IMR-90 (cell line): ENCODE results near the gene FOXP1. TPM values are rescaled to one million over a fixed set of nuclear protein-coding genes. Genes with fewer than 3 reads are reported as not detected.
A peak's percentile ranks its signal among the peaks of the same experiment; 100 is the strongest.

Experiments used
- ATAC-seq: fragments of 200-7000 bp; cut with Tn5 transposase; 2 replicates; pipeline ENCODE4 v1.9.1; 2020; ENCODE audit warnings: low read depth, mild to moderate bottlenecking, moderate library complexity
- BruUV-seq: library from RNA; stranded (reverse); fragments of 400-500 nt; replicated peaks from 2 replicates; lab custom pipeline; 2021; lab: Mats Ljungman, UMichigan
- CTCF ChIA-PET: fragments of 300-600 bp; formaldehyde crosslinking; extraction: SDS; loops from one replicate; lab custom pipeline; 2021; ENCODE audit warnings: antibody characterized with exemption; lab: Yijun Ruan, JAX
- POLR2A ChIA-PET: fragments of 300-600 bp; sonication (Branson Sonifier 250); formaldehyde crosslinking; loops from one replicate; lab custom pipeline; 2022; ENCODE audit warnings: antibody characterized with exemption; ENCODE audit not compliant: unreplicated experiment; lab: Charles Lee
- DNase-seq: peaks from one replicate; pipeline ENCODE4 v3.0.0; 2013
- H2AFZ ChIP-seq: replicated peaks from 2 replicates; pipeline ENCODE3; 2013; ENCODE audit warnings: low read length, mild to moderate bottlenecking; ENCODE audit not compliant: poor library complexity
- H2AK5ac ChIP-seq: 2 replicates; pipeline ENCODE4 v1.6.1; 2013; ENCODE audit warnings: low read depth, low read length, inconsistent platforms
- H2AK9ac ChIP-seq: replicated peaks from 2 replicates; pipeline ENCODE3; 2013; ENCODE audit warnings: mild to moderate bottlenecking, low read depth, low read length, moderate library complexity; ENCODE audit not compliant: poor library complexity
- H2BK120ac ChIP-seq: 2 replicates; pipeline ENCODE4 v1.6.1; 2013; ENCODE audit warnings: low read depth, low read length, inconsistent platforms
- H2BK15ac ChIP-seq: 3 replicates; pipeline ENCODE4 v1.6.1; 2013; ENCODE audit warnings: low read depth, low read length, inconsistent platforms
- H2BK20ac ChIP-seq: 2 replicates; pipeline ENCODE4 v1.6.1; 2013; ENCODE audit warnings: low read depth, mild to moderate bottlenecking, inconsistent platforms, low read length, moderate library complexity
- H2BK5ac ChIP-seq: 2 replicates; pipeline ENCODE4 v1.6.1; 2013; ENCODE audit warnings: mild to moderate bottlenecking, low read depth, low read length, inconsistent platforms; ENCODE audit not compliant: poor library complexity, severe bottlenecking
- H3K14ac ChIP-seq: replicated peaks from 2 replicates; pipeline ENCODE4 v1.6.1; 2013; ENCODE audit warnings: low read depth, low read length, inconsistent platforms
- H3K18ac ChIP-seq: 2 replicates; pipeline ENCODE4 v1.6.1; 2013; ENCODE audit warnings: low read depth, low read length, control low read depth
- H3K23ac ChIP-seq: 2 replicates; pipeline ENCODE4 v1.6.1; 2013; ENCODE audit warnings: low read depth, low read length, inconsistent platforms
- H3K27ac ChIP-seq: 2 replicates; pipeline ENCODE4 v1.5.1; 2013; ENCODE audit warnings: mild to moderate bottlenecking, control low read depth, low read length; ENCODE audit not compliant: insufficient read depth
- H3K27me3 ChIP-seq: 2 replicates; pipeline ENCODE4 v1.6.1; 2013; ENCODE audit warnings: low read length; ENCODE audit not compliant: control insufficient read depth, insufficient read depth
- H3K36me3 ChIP-seq: 2 replicates; pipeline ENCODE4 v1.6.1; 2013; ENCODE audit warnings: low read length, mixed read lengths; ENCODE audit not compliant: control insufficient read depth, insufficient read depth
- H3K4ac ChIP-seq: 2 replicates; pipeline ENCODE4 v1.6.1; 2013; ENCODE audit warnings: low read depth, low read length, inconsistent platforms
- H3K4me1 ChIP-seq: 2 replicates; pipeline ENCODE4 v1.6.1; 2013; ENCODE audit warnings: low read length, mixed read lengths; ENCODE audit not compliant: control insufficient read depth, insufficient read depth
- H3K4me2 ChIP-seq: 2 replicates; pipeline ENCODE4 v1.6.1; 2013; ENCODE audit warnings: low read depth, mild to moderate bottlenecking, control low read depth, low read length, moderate library complexity
- H3K4me3 ChIP-seq: 2 replicates; pipeline ENCODE4 v1.5.1; 2013; ENCODE audit warnings: low read depth, mild to moderate bottlenecking, control low read depth, low read length, moderate library complexity; ENCODE audit not compliant: insufficient read depth
- H3K56ac ChIP-seq: 2 replicates; pipeline ENCODE4 v1.6.1; 2013; ENCODE audit warnings: low read length, inconsistent platforms; ENCODE audit not compliant: insufficient read depth; ENCODE audit errors: extremely low read depth
- H3K79me1 ChIP-seq, 2 experiments: 2 replicates each; pipeline ENCODE4 v1.6.1; 2013; ENCODE audit warnings: low read length in 2 of 2, inconsistent platforms in 1 of 2, low read depth in 1 of 2
- H3K9ac ChIP-seq: 2 replicates; pipeline ENCODE4 v1.6.1; 2013; ENCODE audit warnings: low read depth, low read length, control low read depth
- H3K9me1 ChIP-seq: 2 replicates; pipeline ENCODE4 v1.6.1; 2013; ENCODE audit warnings: low read length, inconsistent platforms; ENCODE audit not compliant: insufficient read depth
- H3K9me3 ChIP-seq: 2 replicates; pipeline ENCODE4 v1.6.1; 2013; ENCODE audit warnings: low read length; ENCODE audit not compliant: control insufficient read depth, insufficient read depth
- H4K20me1 ChIP-seq: 2 replicates; pipeline ENCODE4 v1.6.1; 2013; ENCODE audit warnings: low read length, inconsistent platforms; ENCODE audit not compliant: insufficient read depth
- H4K5ac ChIP-seq: 2 replicates; pipeline ENCODE4 v1.6.1; 2013; ENCODE audit warnings: mild to moderate bottlenecking, low read depth, low read length, control low read depth
- H4K8ac ChIP-seq, 2 experiments: 2 replicates each; pipeline ENCODE4 v1.6.1; 2013; ENCODE audit warnings: low read depth in 2 of 2, low read length in 2 of 2, control low read depth in 1 of 2, inconsistent platforms in 1 of 2
- H4K91ac ChIP-seq: 2 replicates; pipeline ENCODE4 v1.6.1; 2013; ENCODE audit warnings: low read depth, low read length, inconsistent platforms; ENCODE audit not compliant: insufficient read depth
- BHLHE40 ChIP-seq: fragments of 150-350 bp; IDR thresholded peaks from 2 replicates; pipeline ENCODE4 v1.6.1; 2016; ENCODE audit warnings: mild to moderate bottlenecking, low read depth, low read length
- CHD1 ChIP-seq: IDR thresholded peaks from 2 replicates; pipeline ENCODE4 v1.6.1; 2012; ENCODE audit warnings: low read depth, low read length, improper control_type of control experiment
- MAFK ChIP-seq: IDR thresholded peaks from 2 replicates; pipeline ENCODE4 v1.6.1; 2012; ENCODE audit warnings: low read depth, low read length, improper control_type of control experiment
- MXI1 ChIP-seq: IDR thresholded peaks from 2 replicates; pipeline ENCODE4 v1.6.1; 2012; ENCODE audit warnings: low read depth, mild to moderate bottlenecking, low read length, moderate library complexity, borderline replicate concordance
- NFE2L2 ChIP-seq: fragments of 150-350 bp; IDR thresholded peaks from 2 replicates; pipeline ENCODE4 v1.6.1; 2016; ENCODE audit warnings: low read depth, mild to moderate bottlenecking, low read length
- RCOR1 ChIP-seq: IDR thresholded peaks from 2 replicates; pipeline ENCODE4 v1.6.1; 2012; ENCODE audit warnings: mild to moderate bottlenecking, low read length, improper control_type of control experiment; ENCODE audit not compliant: insufficient replicate concordance
- RFX5 ChIP-seq: IDR thresholded peaks from 2 replicates; pipeline ENCODE4 v1.8.0; 2012; ENCODE audit warnings: low read depth, mild to moderate bottlenecking, low read length, moderate library complexity
- USF2 ChIP-seq: fragments of 150-350 bp; IDR thresholded peaks from 2 replicates; pipeline ENCODE4 v1.6.1; 2017; ENCODE audit warnings: mild to moderate bottlenecking, antibody characterized with exemption, low read length, low read depth
- WGBS, 2 experiments: methylation state at CpG; one replicate each; pipeline versions ENCODE4 v1.1.5 to v1.1.7; 2013; ENCODE audit warnings: missing lambda C conversion rate in 2 of 2; ENCODE audit not compliant: insufficient read length in 1 of 2; ENCODE audit errors: extremely low coverage in 2 of 2; 5-methylcytosine and 5-hydroxymethylcytosine counted together
- dilution Hi-C: fragments of 300-500 bp; cut with HindIII; formaldehyde crosslinking; loops from one replicate; pipeline ENCODE4 v1.14.3; 2018; ENCODE audit warnings: low sequenced_read_pairs; ENCODE audit not compliant: unreplicated experiment
- in situ Hi-C: fragments of 300-500 bp; cut with MboI; formaldehyde crosslinking; loops from 3 replicates; pipeline ENCODE4 v1.14.3; 2019; ENCODE audit warnings: low sequenced_read_pairs, inconsistent platforms, mixed read lengths
- intact Hi-C: fragments of 100-400 bp; cut with micrococcal nuclease; formaldehyde crosslinking; loops from 2 replicates; pipeline ENCODE4 v1.10.0; 2022
- polyA plus RNA-seq, 3 experiments: library from polyadenylated mRNA; depleted of rRNA; stranded (reverse); fragments of >200 nt; gene quantifications; 2 replicates each; pipeline ENCODE4 v1.2.3, GENCODE V29; 2012; ENCODE audit warnings: low replicate concordance in 1 of 3
- total RNA-seq: library from RNA; depleted of rRNA; stranded (reverse); fragments of >200 nt; gene quantifications from 2 replicates; pipeline ENCODE4 v1.2.3, GENCODE V29; 2012

FOXP1 gene
- total and polyA plus RNA-seq, 2 of the 4 experiments (the other 2 are of a cell fraction) = 37.0 to 132 TPM

- Histone ChIP-seq H3K18ac (peak overlapping the region; percentile 80), H3K4me3 (no peak overlapping the region), H3K27ac (peak overlapping the region; percentile 51; the same call in 1 of the 2 replicates), H3K9me3 (no peaks in the 10 kb centered on the region), H3K36me3 (peaks cover 37% of the 10 kb centered on the region), H3K79me1 (peaks cover 51 to 82% of the 10 kb centered on the region in 2 experiments), H3K14ac (no peak overlapping the region; the same call in 1 of the 2 replicates), H3K56ac (no peak overlapping the region), H3K4me1 (peaks cover 25% of the 10 kb centered on the region), H3K9ac (peak overlapping the region; percentile 56; the same call in 1 of the 2 replicates), H3K4me2 (peak overlapping the region; percentile 38; the same call in 1 of the 2 replicates), H3K27me3 (no peaks in the 10 kb centered on the region), H2AK9ac (no peak overlapping the region), H4K5ac (no peak overlapping the region), H2AK5ac (no peak overlapping the region), H2BK120ac (peak overlapping the region; percentile 30; the same call in 1 of the 2 replicates), H2AFZ (no peak overlapping the region), H3K4ac (peak overlapping the region; percentile 52; the same call in 1 of the 2 replicates), H4K8ac (peak overlapping the region; percentile 20 to 75; a peak in 2 of 4 replicates), H2BK5ac (peak overlapping the region; percentile 81), H3K9me1 (peaks cover 18% of the 10 kb centered on the region), H4K91ac (peak overlapping the region; percentile 48; the same call in 1 of the 2 replicates), H2BK20ac (no peak overlapping the region), H4K20me1 (no peaks in the 10 kb centered on the region), H3K23ac (no peak overlapping the region), H2BK15ac (no peak overlapping the region; the same call in 2 of the 3 replicates)
- BruUV-seq = no TSS peak
- peak; percentile 75 for DNase-seq
- dilution Hi-C loops (no loop called here), in situ Hi-C loops (no loop called here), intact Hi-C loops (loop anchor here (5.0 to 10.0 kb wide), 3 partner anchors 116 to 466 kb away; no protein-coding TSS in a partner anchor)
- no CpG with 5 or more reads among the region's 3 CpGs for WGBS, 2 experiments
- TF ChIP-seq USF2 (no peak), MXI1 (no peak), CHD1 (no peak), MAFK (no peak), RFX5 (no peak), BHLHE40 (no peak), RCOR1 (no peak), NFE2L2 (no peak)
- ChIA-PET CTCF (interaction anchor here (0.6 kb wide), 3 partner anchors 35 to 695 kb away, joined by 3 to 11 read pairs (median 6); no protein-coding TSS in a partner anchor), POLR2A (interaction anchor here (1.2 kb wide), 1 partner anchor 692 kb away, joined by 4 read pairs; no protein-coding TSS in a partner anchor)
- ATAC-seq = peak; percentile 66
These were observed 594.4 kb downstream of the FOXP1 start for GRCh38 chr3:70989174-70989573.
